GM19397 (cell line): Measurements from ENCODE around the gene DDX51.
A peak's percentile ranks its signal among the peaks of the same experiment; 100 is the strongest.

Experiments
- ATAC-seq: cut with Tn5 transposase; IDR thresholded peaks from one replicate; pipeline ENCODE4 v1.9.1; 2021; ENCODE audit warnings: mild to moderate bottlenecking, moderate library complexity; ENCODE audit not compliant: unreplicated experiment

DDX51 gene, protein sequence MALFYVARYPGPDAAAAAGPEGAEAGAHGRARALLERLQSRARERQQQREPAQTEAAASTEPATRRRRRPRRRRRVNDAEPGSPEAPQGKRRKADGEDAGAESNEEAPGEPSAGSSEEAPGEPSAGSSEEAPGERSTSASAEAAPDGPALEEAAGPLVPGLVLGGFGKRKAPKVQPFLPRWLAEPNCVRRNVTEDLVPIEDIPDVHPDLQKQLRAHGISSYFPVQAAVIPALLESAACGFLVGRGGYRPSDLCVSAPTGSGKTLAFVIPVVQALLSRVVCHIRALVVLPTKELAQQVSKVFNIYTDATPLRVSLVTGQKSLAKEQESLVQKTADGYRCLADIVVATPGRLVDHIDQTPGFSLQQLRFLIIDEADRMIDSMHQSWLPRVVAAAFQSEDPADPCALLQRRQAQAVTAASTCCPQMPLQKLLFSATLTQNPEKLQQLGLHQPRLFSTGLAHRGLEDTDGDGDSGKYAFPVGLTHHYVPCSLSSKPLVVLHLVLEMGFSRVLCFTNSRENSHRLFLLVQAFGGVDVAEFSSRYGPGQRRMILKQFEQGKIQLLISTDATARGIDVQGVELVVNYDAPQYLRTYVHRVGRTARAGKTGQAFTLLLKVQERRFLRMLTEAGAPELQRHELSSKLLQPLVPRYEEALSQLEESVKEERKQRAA

DNA sequence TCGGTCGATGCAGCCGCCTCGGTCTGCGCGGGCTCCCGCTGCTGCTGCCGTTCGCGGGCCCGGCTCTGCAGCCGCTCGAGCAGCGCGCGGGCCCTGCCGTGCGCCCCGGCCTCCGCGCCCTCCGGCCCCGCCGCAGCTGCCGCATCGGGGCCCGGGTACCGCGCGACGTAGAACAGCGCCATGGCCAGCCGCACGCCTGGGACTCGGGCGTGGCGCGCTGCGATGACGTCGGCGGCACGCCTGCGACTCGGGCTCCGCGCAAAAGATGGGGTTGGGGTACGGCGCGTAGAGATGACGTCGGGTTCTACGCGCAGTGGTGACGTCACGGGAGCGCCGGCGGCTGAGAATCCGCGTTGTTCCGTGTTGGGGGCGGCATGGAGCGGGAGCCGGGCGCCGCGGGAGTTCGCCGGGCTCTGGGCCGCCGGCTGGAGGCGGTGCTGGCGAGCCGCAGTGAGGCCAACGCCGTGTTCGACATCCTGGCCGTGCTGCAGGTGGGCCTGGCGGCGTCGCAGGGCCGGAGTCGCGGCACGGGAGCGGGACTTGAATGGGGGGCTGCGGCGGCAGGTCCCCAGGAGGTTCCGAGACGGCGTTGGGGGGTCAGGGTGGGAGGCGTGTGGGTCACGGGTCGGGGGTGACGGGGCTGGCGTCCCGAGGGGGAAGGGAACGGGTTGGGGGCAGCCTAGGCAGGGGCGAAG lies at the start of gene DDX51, which contains the start of gene NOC4L:
Gene DDX51, minus strand, starts transcription at position 205 of the 695 bp plus-strand sequence. Its CDS starts 23 bp downstream, at position 182.
Gene NOC4L, plus strand, starts transcription at position 343 of the 695 bp plus-strand sequence. Its CDS starts 32 bp downstream, at position 375.
- peak; percentile 87 for ATAC-seq

DNA sequence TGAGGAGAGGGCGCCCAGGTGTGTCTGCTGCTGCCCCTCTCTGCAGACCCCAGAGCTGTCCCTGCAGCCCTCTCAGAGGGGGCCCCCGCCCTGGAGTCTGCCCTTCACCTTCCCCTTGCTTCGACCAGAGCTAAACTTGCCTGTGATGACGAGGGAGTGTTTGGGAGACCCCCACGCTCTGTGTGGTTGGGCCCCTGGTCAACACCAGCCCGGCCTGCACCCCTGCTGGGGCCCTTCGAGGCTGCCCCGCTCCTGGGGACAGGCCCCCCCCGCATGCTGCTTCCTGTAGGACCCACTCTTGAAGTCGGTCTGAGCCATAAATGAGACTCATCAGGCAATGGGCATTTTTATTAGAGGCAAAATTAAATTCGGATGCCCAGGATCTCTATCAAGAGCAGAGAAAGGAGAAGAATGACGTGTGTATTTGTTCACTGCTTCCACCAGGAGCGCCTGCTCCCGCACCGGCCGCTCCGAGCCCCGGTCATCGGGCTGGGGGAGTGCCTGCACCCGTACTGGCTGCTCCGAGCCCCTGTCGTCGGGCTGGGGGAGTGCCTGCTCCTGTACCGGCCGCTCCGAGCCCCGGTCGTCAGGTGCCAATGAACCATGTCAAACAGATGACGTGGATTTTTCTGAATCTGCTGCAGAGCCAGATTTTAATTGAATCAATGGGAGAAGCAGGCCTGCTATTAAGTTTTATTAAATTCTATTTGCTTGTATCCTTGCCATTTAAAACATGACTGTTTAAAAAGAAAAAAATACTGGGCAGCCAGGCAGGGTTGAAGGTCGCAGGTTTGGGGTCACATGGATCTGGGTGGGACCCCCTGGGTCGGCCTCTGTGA lies 47.8 kb upstream of the DDX51 start:
- no peak for ATAC-seq

DNA sequence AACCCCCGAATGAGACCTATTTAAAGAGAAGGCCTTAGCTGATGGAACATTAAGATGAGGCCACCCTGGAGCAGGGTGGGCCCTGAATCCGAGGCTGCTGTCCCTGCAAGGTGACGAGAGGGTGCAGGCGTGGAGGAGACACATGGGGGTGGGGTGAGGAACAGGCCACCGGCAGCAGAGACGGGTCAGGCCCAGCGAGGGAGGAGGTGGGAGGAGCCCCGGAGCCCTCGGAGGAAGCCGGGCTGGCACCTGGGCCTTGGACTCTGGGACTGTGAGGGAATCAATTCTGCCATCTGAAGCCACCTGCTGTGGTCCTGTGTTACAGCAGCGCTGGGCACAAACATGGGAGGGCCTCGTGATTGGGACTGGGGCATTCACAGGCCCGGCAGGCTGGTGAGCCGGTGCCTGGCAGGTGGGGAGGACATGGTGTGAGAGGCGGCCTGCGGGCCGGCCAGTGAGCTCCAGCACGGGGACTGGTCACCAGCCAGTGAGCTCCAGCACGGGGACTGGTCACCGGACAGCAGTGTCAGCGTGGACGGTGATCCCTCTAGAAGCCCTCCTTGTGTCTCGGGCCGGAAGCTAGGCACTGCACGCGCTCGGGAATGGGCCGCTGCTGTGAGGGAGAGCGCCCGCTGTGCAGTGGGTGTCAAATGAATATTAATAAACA lies 46.8 kb upstream of the DDX51 start:
- ATAC-seq, result no peak

DNA sequence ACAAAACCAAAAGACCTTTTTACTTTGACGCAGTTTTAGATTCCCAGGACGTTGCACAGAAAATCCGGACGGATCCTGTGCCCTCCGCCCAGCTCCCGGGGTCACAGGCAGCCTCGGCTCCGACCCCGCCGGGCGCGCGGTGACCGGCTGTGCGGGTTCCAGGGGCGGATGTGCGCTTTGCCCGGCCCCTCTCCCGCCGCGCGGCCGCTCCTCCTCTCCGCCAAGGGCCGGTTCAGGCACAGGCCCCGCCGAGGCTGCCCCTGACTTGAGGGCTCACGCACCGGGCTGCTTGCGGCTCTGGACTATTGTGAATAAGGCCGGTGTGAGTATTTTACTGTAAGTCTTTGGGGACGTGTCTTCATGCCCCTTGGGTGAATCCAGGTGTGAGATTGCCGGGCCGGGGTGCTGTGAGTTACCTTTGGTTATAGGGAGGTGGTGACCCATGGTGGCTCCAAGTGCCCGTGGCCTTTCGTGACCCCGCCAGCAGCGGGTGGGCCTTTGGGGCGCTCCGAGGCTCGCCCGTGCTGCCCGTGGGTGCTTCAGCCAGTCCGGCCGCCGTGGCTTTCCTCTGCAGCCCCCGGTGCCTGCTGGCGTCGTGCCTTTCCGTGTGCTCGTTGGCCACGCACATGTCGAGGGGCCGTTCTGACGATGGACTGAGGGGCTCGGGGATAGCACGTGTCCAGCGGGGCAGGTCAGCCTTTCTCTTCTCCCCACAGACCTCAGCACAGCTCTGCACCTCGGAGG lies 46.1 kb upstream of the DDX51 start:
- peak; percentile 28 for ATAC-seq

DNA sequence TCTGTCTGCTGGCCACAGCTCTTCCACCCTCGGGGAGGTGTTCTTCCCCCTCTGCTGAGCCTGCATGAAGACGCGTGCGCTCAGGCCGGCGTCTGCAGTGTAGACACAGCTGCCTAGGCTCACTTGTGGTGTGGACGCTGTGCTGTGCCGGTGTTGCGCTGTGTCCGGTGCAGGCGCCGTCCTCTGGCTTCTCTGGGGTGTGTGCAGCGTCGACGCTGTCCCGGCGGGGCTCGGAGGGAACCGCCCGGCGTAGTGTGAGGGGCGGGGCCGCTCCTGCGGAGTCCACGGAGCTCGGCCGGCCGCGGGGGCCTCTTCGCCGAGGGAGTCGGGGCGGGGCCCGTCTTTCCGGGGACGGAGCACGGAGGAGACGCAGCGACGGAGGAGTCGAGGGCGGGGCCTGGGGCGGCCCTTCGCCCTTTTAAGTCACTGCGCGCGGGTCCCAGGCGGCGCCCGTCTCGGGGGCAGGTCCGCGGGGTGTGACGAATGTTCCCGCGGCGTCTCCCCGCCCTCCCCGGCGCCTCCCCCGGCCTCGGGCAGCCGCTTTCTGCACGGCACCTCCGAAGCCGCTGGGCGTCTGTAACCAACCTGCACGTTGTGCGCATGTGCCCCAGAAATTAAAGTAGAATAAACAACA lies 45.4 kb upstream of the DDX51 start:
- peak; percentile 90 for ATAC-seq

DNA sequence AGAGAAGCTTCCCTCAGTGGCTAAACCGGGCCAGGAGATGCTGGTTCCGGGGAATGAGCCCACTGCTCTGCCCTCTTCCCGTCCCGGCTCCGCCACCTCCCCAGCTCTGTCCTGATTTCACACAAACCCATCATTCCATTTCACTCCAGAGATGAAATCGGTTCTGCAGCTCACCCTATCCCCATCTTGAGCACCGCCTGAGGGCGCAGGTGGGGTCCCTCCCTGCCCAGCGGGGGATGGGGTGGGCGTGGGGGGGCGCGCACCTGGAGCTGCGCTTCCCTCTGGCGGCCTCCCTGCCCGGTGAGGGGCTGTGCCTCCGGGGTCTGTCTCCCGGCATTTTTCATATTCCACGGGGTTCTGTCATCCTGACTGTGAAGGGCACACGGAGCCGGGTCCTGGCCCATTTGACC lies 44.8 kb upstream of the DDX51 start:
- no peak for ATAC-seq

DNA sequence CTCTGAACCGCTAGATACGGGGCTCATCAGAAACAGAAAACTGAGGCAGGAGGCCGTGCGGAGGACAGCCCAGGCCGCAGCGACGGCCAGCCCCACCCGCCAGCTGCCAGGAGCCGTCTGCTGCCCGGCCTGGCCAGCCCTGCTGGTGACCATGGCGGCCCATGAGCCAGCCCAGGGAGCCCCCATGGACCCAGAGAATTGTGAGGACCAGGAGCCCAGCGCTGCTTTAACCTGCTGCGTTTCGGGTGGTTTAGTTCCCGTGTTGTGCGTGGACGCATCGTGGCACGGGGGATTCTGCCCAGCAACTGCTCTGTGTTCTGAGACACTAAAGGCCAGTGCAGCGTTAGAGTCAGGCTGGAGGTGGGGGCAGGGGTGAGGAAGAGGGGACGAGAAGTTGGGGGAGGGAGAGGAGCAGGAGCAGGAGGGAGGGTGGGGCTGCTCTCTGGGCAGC lies 44.4 kb upstream of the DDX51 start:
- no peak for ATAC-seq

DNA sequence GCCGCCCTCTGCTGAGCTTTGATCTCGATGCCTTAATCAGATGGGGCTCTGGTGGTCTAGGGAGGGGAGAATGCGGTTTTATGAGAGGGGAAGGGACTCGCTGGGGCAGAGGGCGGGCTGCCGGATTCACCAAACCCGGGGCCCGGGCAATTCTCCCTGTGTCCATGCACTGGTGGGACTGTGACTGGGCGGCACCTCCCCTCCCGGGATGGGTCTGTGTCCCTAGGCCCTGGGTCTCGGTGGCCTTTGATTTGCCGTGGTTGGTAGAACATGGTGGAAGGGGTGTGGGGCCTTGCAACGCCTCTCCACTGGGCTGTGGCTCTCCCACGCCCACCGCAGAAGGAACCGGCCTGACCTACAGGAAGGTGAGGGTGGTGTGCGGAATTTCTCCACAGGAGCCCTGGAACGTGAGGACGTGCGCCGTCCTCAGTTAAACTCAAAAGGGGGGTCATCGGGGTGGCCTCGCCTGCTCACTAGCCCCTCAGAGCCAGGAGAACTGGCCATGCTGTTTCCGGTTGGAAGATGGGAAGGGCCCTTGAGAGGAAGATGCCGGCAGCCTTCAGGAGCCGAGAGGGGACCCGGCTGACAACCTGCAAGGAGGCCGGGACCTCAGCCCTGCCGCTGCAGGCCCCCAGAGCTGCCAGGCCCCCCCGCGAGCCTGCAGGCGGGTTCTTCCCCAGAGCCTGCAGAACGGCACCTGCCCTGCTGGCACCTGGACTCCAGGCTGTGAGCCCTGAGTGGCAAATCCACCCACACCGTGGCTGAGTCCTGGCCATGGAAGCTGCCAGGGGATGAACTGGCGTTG lies 43.7 kb upstream of the DDX51 start:
- no peak for ATAC-seq

DNA sequence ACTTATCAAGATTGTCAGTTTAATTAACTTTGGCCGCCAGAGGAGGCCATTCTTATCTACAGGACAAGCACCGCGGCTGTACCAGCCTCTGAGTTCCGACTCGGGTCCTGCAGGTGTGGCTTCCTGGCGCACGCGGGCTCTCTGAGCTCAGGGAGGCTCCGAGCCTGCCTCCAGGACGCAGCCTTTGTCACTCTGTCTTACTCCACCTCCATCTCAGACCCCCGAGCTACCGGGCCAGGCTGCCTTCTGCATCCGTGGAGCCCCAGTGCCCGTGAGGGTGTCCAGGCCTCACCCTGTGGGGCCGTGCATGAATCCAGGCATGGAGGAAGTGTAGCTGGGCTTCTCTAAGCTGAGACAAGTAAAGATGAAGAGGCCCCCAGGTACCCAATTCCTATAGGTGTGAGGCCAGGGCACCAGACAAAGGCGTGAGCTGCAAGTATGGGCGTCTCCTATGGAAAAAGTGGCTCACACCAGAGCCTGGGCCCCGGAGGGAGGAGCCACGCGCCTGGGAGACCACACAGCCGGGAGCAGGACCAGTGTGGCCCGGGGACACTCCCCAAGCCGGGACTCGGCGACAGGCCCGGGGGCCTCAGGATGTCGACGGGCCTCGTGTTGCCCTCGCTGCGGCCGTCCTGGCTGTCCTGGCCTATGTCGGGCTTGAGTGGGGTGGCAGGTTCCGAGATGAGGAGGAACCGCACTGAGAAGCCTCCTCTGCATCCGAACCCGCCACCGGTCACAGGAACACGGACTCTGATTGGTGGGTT lies 42.9 kb upstream of the DDX51 start:
- ATAC-seq, result no peak

DNA sequence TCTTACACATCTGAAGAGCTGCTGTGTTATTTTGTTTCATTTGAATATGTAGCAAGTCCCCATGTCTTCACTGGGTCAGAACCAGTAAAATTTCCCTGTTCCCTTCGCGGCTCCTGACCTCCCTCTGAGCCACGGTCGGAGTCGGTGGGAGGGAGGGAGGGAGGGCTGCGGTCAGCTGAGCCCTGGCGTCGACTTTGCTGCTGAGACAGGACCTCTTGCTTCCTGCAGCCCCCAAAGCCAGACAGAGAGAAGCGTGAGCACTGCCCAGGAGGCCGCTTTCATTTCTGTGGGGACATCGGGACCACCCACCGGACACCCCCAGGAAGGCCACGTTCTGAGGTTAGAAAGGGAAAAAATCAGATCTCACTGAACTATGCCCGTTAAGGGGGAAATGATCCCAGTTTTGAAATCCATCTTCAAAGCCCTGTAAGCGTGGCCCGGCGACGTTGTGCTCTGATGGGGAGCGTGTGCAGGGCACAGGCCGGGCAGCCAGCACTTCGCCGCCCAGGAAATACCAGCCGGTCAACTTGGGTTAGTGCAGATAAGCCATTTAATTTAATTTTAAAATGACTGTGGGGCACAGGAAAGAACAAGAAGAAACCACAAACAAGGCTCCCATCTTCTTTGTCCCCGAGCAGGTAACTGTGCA lies 42.2 kb upstream of the DDX51 start:
- ATAC-seq, result no peak

DNA sequence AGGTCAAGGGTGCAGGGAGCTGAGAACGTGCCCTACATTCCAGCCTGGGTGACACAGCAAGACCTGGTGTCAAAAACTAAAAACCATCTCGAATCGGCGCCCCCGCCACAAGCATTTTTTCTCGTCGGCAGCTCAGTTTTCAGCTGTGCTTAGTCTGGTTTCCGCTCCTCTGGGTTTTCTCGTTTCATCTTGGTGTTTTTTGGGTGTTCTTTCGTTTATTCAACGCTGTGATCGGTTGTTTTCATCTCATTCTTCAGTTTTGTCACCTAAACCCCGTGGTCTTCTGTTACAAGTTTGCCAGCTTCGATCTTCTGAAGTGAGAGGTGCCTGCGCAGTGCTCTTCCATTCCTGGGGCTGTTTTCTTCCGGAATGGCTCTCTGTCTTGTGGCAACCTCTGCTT lies 41.6 kb upstream of the DDX51 start:
- ATAC-seq, result no peak

DNA sequence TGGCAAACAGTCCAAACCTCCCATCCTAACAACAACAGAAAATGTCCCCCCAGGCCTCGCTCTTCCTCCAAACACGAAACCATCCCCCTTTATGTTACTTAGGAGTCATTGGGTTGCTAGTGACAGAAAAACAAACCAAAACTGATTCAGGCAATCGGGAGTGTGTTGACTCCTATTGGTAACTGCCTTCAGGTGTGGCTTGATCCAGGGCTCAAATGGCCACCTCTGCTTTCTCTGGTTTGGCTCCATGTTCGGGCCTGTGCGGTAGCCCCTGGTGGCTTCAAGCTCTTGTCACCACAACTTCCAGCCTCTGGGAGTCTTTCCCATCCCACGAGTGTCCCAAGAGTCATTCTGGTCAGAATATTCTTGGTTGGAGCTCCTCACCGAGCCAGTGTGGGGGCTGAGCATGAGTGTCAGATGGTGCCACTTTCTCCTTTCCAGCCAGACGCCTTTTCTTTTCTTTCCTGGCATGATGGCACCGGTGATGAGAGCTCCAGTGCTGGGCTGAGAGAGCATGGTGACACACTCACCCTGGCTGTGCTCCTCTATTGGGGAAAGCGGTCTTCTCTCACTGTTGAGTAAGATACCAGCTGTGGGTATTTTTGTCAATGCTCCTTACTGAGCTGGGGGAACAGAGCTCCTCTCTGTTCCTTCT lies 38.7 kb upstream of the DDX51 start:
- ATAC-seq, result no peak

DNA sequence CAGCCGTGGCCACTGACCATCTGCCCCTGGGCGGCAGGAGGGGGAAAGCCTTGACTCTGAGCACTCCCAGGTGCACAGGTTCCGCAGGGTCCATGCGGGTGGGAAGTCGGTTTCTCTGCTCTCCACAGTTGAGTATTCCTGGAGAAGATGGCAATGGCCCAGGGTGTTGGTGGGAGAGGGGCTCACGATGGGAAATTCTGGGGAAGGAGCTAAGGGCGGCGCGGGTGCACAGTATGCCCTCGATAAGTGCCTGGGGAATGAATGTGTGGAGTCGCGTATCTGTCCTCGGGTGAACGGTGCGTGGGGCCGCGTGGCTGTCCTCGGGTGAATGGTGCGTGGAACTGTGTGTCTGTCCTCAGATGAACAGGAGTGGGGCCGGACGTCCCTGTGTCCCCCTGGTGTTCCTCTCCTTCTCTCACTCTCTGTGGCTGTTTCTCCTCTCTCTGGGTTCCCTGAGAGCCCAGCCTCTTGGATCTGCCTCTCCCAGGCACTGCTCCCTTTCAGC lies 38.1 kb upstream of the DDX51 start:
- no peak for ATAC-seq

DNA sequence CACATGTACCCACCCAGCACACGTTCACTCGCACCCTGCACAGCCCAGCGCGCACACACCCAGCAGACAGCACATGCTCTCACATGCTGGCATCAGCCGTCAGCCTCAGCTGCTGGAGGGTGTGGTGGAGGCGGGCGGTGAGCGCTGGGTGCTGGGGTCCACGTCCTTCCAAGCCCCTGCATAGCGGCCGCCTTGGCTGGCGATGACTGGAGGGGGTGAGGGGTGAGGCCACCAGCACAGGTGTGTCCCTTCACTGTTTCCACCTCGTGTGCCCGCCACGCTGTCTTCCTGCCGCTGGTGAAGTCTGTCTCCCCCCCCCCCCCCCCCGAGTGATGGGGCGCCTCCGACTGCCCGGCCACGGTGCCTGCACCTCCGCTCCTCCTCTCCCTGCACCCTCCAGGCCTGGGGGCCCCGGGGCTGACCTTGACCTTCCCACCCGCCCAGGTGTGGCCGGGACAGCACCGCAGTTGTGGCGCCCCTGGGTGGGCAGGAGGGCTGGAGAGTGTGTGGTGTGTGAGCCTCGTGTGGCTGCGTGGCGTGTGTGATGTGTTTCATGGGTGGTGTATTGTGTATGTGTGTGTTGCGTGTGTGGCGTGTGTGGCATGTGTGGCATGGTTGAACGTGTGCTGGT lies 37.6 kb upstream of the DDX51 start:
- no peak for ATAC-seq

DNA sequence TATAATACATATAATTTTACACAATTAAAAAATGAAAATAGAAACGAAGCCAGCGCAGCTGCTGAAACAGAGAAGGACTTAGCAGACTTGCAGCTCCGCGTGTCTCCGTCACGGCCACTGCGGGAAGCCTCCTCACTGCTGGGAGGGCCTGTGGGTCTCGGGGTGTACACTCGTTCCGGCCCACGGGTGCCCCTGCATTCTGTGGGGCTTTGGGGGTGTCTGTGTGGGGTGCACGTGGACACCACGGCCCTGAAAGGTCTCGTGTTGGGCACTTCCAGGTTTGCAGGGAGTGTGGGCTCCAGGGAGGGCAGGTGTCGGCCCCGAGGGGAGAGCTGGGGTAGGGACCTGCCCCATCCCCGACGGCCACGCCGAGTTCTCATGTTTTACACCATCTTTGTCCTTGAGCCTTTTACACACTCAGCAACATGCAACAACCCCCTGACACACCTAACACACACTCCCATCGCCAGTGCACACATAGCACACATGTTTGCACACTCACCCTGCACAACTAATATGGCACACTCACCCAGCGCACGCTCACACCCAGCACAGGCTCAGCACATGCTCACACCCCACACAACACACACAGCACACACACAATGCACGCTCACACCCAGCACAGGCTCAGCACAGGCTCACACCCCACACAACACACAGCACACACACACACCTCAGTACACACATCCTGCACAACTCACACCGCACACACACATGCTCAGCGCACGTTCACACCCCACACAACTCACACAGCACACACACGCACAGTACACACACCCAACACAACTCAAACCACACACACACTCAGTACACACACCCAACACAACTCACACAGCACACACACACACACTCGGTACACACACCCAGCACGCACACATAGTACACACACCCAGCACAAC lies 36.8 kb upstream of the DDX51 start:
- no peak for ATAC-seq
